HepG2 (cell line): Measurements from ENCODE around the gene EMILIN1. TPM values are rescaled to one million over a fixed set of nuclear protein-coding genes. Genes with fewer than 3 reads are reported as not detected.

Experiments
- BRD4 ChIP-seq: sonication (generic); formaldehyde crosslinking; IDR thresholded peaks from 2 replicates; pipeline ENCODE4 v1.4.0; 2020; ENCODE audit warnings: missing genetic modification reagents
- GATAD1 ChIP-seq: IDR thresholded peaks from 2 replicates; pipeline ENCODE4 v1.6.1; 2016; ENCODE audit warnings: missing genetic modification reagents, missing compliant biosample characterization
- KDM3A ChIP-seq: IDR thresholded peaks from 2 replicates; pipeline ENCODE4 v1.6.1; 2018; ENCODE audit warnings: low read depth, missing compliant biosample characterization
- ZFP62 ChIP-seq: sonication (generic); formaldehyde crosslinking; IDR thresholded peaks from 2 replicates; pipeline ENCODE4 v1.4.0; 2020; ENCODE audit warnings: missing genetic modification reagents
- ZNF180 ChIP-seq: sonication (generic); formaldehyde crosslinking; IDR thresholded peaks from 2 replicates; pipeline ENCODE4 v1.4.0; 2020; ENCODE audit warnings: low read depth, missing genetic modification reagents, borderline replicate concordance
- polyA plus RNA-seq, 8 experiments: library from polyadenylated mRNA; depleted of rRNA in 3 of 8; stranded (reverse) in 7 of 8; unstranded in 1 of 8; fragments of >200 nt; fragmentation: Illumina TruSeq in 4 of 8; extraction: Trizol in 4 of 8; gene quantifications; 2 replicates each; pipeline versions ENCODE4 v1.2.1 to v1.2.3, GENCODE V29; 2011 to 2016; ENCODE audit warnings: low read depth in 4 of 8, missing spikeins in 1 of 8, mixed read lengths in 1 of 8; ENCODE audit not compliant: insufficient read depth in 1 of 8
- total RNA-seq, 5 experiments: library from RNA; depleted of rRNA; stranded (reverse); fragments of >200 nt; fragmentation: Illumina TruSeq; extraction: Trizol; gene quantifications; 2 replicates each; pipeline ENCODE4 v1.2.3, GENCODE V29; 2016; ENCODE audit warnings: low read depth in 1 of 5
- TF ChIP-seq, protein P1 (sequence below): sonication (generic); formaldehyde crosslinking; IDR thresholded peaks from 2 replicates; pipeline ENCODE4 v1.5.0; 2020; ENCODE audit warnings: mild to moderate bottlenecking, missing genetic modification reagents, borderline replicate concordance
- TF ChIP-seq, protein P2 (sequence below): sonication (generic); formaldehyde crosslinking; IDR thresholded peaks from 2 replicates; pipeline ENCODE4; 2020; ENCODE audit warnings: missing genetic modification reagents, mild to moderate bottlenecking, borderline replicate concordance
- TF ChIP-seq, protein P3 (sequence below): sonication (generic); formaldehyde crosslinking; IDR thresholded peaks from 2 replicates; pipeline ENCODE4 v1.5.1; 2020; ENCODE audit warnings: mild to moderate bottlenecking, moderate library complexity, missing genetic modification reagents
- TF ChIP-seq, protein P4 (sequence below): sonication (generic); formaldehyde crosslinking; IDR thresholded peaks from 2 replicates; pipeline ENCODE4 v1.8.0; 2023; ENCODE audit warnings: mild to moderate bottlenecking, missing genetic modification reagents
- TF ChIP-seq, protein P5 (sequence below): sonication (generic); formaldehyde crosslinking; IDR thresholded peaks from 2 replicates; pipeline ENCODE4 v1.5.0; 2020; ENCODE audit warnings: missing genetic modification reagents
- TF ChIP-seq, protein P6 (sequence below): sonication (generic); formaldehyde crosslinking; IDR thresholded peaks from 2 replicates; pipeline ENCODE4 v1.9.0; 2022; ENCODE audit warnings: missing genetic modification reagents, mild to moderate bottlenecking, borderline replicate concordance
- TF ChIP-seq, protein P7 (sequence below): sonication (generic); formaldehyde crosslinking; IDR thresholded peaks from 2 replicates; pipeline ENCODE4 v1.4.0; 2020; ENCODE audit warnings: missing genetic modification reagents

The EMILIN1 gene
- total and polyA plus RNA-seq, 2 of the 13 experiments (the other 11 are each of a cell fraction or from before 2014, with no cell fraction given): 8.1 to 9.7 TPM

DNA sequence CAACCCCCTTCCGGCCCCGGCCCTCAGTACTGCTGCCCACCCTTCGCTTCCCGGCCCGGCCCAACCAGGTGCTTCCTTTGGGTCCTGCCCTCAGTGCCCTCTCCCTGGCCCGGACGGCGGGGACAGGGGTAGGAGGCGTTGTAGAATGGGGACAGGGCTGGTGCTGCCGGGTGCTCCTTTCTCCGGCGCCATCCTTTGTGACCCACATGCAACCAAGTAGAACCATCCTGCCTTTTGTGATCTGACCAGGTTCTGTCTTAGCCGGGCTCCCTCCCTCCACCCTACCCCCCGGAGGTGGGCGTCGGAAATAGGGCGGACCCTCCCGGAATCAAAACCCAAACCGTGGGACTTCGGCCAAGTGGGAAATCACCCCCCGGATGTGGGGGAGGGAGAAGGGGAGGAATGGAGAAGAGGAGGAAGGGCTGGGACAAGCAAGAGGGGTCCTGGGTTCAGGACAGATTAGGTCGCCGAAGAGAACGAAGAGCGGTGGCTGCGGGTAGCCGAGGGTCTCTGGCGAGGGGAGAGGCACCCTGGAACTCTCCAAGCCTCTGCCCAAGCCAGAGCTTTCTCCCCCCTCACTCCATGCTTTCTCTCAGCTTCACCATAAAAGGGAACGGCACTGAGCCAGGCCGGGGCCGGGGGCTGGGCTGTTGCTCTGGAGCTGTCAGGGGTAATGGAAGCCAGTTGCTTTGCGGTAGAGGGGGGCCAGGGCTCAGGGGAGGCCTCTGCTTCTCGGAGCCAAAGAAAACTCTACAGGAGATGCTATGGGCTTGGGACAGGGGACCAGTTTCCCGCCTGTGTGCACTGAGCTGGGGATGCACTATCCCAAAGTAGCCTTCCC lies 6.2 kb upstream of the EMILIN1 start (continued):
- TF ChIP-seq, protein P1, sequence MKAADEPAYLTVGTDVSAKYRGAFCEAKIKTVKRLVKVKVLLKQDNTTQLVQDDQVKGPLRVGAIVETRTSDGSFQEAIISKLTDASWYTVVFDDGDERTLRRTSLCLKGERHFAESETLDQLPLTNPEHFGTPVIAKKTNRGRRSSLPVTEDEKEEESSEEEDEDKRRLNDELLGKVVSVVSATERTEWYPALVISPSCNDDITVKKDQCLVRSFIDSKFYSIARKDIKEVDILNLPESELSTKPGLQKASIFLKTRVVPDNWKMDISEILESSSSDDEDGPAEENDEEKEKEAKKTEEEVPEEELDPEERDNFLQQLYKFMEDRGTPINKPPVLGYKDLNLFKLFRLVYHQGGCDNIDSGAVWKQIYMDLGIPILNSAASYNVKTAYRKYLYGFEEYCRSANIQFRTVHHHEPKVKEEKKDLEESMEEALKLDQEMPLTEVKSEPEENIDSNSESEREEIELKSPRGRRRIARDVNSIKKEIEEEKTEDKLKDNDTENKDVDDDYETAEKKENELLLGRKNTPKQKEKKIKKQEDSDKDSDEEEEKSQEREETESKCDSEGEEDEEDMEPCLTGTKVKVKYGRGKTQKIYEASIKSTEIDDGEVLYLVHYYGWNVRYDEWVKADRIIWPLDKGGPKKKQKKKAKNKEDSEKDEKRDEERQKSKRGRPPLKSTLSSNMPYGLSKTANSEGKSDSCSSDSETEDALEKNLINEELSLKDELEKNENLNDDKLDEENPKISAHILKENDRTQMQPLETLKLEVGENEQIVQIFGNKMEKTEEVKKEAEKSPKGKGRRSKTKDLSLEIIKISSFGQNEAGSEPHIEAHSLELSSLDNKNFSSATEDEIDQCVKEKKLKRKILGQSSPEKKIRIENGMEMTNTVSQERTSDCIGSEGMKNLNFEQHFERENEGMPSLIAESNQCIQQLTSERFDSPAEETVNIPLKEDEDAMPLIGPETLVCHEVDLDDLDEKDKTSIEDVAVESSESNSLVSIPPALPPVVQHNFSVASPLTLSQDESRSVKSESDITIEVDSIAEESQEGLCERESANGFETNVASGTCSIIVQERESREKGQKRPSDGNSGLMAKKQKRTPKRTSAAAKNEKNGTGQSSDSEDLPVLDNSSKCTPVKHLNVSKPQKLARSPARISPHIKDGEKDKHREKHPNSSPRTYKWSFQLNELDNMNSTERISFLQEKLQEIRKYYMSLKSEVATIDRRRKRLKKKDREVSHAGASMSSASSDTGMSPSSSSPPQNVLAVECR (CRISPR knock-in tag): no peak
- TF ChIP-seq, protein P2, sequence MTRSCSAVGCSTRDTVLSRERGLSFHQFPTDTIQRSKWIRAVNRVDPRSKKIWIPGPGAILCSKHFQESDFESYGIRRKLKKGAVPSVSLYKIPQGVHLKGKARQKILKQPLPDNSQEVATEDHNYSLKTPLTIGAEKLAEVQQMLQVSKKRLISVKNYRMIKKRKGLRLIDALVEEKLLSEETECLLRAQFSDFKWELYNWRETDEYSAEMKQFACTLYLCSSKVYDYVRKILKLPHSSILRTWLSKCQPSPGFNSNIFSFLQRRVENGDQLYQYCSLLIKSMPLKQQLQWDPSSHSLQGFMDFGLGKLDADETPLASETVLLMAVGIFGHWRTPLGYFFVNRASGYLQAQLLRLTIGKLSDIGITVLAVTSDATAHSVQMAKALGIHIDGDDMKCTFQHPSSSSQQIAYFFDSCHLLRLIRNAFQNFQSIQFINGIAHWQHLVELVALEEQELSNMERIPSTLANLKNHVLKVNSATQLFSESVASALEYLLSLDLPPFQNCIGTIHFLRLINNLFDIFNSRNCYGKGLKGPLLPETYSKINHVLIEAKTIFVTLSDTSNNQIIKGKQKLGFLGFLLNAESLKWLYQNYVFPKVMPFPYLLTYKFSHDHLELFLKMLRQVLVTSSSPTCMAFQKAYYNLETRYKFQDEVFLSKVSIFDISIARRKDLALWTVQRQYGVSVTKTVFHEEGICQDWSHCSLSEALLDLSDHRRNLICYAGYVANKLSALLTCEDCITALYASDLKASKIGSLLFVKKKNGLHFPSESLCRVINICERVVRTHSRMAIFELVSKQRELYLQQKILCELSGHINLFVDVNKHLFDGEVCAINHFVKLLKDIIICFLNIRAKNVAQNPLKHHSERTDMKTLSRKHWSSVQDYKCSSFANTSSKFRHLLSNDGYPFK: 0 out of 2 replicates have a peak, but pooled peaks have one; percentile 40
- TF ChIP-seq, protein P3, sequence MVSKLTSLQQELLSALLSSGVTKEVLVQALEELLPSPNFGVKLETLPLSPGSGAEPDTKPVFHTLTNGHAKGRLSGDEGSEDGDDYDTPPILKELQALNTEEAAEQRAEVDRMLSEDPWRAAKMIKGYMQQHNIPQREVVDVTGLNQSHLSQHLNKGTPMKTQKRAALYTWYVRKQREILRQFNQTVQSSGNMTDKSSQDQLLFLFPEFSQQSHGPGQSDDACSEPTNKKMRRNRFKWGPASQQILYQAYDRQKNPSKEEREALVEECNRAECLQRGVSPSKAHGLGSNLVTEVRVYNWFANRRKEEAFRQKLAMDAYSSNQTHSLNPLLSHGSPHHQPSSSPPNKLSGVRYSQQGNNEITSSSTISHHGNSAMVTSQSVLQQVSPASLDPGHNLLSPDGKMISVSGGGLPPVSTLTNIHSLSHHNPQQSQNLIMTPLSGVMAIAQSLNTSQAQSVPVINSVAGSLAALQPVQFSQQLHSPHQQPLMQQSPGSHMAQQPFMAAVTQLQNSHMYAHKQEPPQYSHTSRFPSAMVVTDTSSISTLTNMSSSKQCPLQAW: peak; percentile 67
- TF ChIP-seq, protein P4, sequence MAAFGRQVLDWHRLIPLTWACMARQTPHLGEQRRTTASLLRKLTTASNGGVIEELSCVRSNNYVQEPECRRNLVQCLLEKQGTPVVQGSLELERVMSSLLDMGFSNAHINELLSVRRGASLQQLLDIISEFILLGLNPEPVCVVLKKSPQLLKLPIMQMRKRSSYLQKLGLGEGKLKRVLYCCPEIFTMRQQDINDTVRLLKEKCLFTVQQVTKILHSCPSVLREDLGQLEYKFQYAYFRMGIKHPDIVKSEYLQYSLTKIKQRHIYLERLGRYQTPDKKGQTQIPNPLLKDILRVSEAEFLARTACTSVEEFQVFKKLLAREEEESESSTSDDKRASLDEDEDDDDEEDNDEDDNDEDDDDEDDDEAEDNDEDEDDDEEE (CRISPR knock-in tag): no peak
- TF ChIP-seq KDM3A (CRISPR knock-in tag) (no peak), GATAD1 (no peak), BRD4 (CRISPR knock-in tag) (no peak), ZNF180 (no peak), ZFP62 (CRISPR knock-in tag) (no peak)
- TF ChIP-seq, protein P5, sequence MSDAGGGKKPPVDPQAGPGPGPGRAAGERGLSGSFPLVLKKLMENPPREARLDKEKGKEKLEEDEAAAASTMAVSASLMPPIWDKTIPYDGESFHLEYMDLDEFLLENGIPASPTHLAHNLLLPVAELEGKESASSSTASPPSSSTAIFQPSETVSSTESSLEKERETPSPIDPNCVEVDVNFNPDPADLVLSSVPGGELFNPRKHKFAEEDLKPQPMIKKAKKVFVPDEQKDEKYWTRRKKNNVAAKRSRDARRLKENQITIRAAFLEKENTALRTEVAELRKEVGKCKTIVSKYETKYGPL (CRISPR knock-in tag): no peak
- TF ChIP-seq, protein P6, sequence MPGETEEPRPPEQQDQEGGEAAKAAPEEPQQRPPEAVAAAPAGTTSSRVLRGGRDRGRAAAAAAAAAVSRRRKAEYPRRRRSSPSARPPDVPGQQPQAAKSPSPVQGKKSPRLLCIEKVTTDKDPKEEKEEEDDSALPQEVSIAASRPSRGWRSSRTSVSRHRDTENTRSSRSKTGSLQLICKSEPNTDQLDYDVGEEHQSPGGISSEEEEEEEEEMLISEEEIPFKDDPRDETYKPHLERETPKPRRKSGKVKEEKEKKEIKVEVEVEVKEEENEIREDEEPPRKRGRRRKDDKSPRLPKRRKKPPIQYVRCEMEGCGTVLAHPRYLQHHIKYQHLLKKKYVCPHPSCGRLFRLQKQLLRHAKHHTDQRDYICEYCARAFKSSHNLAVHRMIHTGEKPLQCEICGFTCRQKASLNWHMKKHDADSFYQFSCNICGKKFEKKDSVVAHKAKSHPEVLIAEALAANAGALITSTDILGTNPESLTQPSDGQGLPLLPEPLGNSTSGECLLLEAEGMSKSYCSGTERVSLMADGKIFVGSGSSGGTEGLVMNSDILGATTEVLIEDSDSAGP (CRISPR knock-in tag): peak; percentile 42; the same call in 1 of the 2 replicates
- TF ChIP-seq, protein P7, sequence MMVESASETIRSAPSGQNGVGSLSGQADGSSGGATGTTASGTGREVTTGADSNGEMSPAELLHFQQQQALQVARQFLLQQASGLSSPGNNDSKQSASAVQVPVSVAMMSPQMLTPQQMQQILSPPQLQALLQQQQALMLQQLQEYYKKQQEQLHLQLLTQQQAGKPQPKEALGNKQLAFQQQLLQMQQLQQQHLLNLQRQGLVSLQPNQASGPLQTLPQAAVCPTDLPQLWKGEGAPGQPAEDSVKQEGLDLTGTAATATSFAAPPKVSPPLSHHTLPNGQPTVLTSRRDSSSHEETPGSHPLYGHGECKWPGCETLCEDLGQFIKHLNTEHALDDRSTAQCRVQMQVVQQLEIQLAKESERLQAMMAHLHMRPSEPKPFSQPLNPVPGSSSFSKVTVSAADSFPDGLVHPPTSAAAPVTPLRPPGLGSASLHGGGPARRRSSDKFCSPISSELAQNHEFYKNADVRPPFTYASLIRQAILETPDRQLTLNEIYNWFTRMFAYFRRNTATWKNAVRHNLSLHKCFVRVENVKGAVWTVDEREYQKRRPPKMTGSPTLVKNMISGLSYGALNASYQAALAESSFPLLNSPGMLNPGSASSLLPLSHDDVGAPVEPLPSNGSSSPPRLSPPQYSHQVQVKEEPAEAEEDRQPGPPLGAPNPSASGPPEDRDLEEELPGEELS (CRISPR knock-in tag): 0 out of 2 replicates have a peak, but pooled peaks have one; percentile 10
